GF-D8 (cell line): Measurements from ENCODE around the gene TM2D1.
"Not testable (repeated sequence)": the region's sequence is repeated elsewhere in the genome, so short reads cannot be mapped to it uniquely, and the experiment has no call there.

Experiments used
- DNase-seq: peaks from one replicate; lab custom pipeline; 2025; lab: John Stamatoyannopoulos, UW

Gene TM2D1

GRCh38 chr1:61724813-61725694 is at the start of gene TM2D1:
Gene TM2D1, minus strand, starts transcription at chr1:61725141. Its CDS starts 21 bp downstream, at chr1:61725120.
- DNase-seq: peak; percentile 83

- DNase-seq: no peak
These were observed 45.2 kb upstream of the TM2D1 start for GRCh38 chr1:61770131-61770530.

- DNase-seq: no peak
These were observed 33.0 kb upstream of the TM2D1 start for GRCh38 chr1:61757950-61758349.

GRCh38 chr1:61756773-61757172 is 31.8 kb upstream of the TM2D1 start:
- DNase-seq: no peak

- DNase-seq: no peak
These were observed 29.6 kb upstream of the TM2D1 start for GRCh38 chr1:61754545-61754944.

GRCh38 chr1:61753998-61754508 is 29.1 kb upstream of the TM2D1 start:
- DNase-seq: no peak

GRCh38 chr1:61752921-61753389 is 28.0 kb upstream of the TM2D1 start:
- DNase-seq: no peak

GRCh38 chr1:61749574-61749973 is 24.6 kb upstream of the TM2D1 start:
- DNase-seq: no peak

GRCh38 chr1:61748566-61748965 is 23.6 kb upstream of the TM2D1 start:
- no peak for DNase-seq

- no peak for DNase-seq
These were observed 21.9 kb upstream of the TM2D1 start for GRCh38 chr1:61746813-61747212.

GRCh38 chr1:61743716-61744580 is 19.0 kb upstream of the TM2D1 start:
- DNase-seq: no peak

GRCh38 chr1:61743431-61743705 is 18.4 kb upstream of the TM2D1 start:
- DNase-seq: no peak

GRCh38 chr1:61742620-61743430 is 17.9 kb upstream of the TM2D1 start:
- no peak for DNase-seq

GRCh38 chr1:61741711-61742619 is 17.0 kb upstream of the TM2D1 start, which contains the start of gene PATJ:
Gene PATJ, plus strand, starts transcription at chr1:61742480. Its CDS starts 20,413 bp downstream, at chr1:61762893.
- DNase-seq: no peak

GRCh38 chr1:61740751-61741700 is 16.1 kb upstream of the TM2D1 start:
- no peak for DNase-seq

- no peak for DNase-seq
These were observed 7.8 kb upstream of the TM2D1 start for GRCh38 chr1:61732726-61733125.

GRCh38 chr1:61730679-61731078 is 5.7 kb upstream of the TM2D1 start:
- DNase-seq: not testable (repeated sequence)

- DNase-seq: no peak
These were observed 2.6 kb upstream of the TM2D1 start for GRCh38 chr1:61727544-61727943.

- DNase-seq: no peak
These were observed 482 bp downstream of the TM2D1 start for GRCh38 chr1:61724506-61724812.
